ENCODE data around the gene PTS. TPM values are rescaled to one million over a fixed set of nuclear protein-coding genes. Genes with fewer than 3 reads are reported as not detected.

Gene PTS
- total RNA-seq, 1 donor from 2014 or later: 49.6 TPM

DNA sequence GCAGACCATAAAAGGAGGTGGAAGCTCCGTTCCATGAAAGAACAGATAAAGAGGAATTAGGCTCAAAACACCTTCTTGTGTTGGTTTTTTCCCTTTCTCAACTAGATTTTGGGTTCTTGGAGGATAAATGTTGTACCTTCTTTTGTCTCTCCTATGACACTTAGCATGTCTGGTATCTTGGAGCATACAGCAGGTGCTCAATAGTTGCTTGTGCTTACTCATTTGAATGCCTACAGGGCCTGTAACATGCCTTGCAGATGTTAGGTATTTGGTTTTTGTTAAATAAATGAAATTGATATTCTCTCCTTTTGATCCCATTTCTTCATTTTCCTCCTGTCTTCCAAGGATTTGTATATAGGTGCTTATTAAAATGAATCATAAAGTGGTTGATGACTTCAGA lies 50.8 kb downstream of the PTS start:
- DNase-seq (ENCODE audit: low spot score, unreplicated experiment): no peak
- Mint-ChIP-seq H3K36me3 (ENCODE audit: insufficient read depth) (no peaks in the 10 kb centered on the region), H3K4me3 (ENCODE audit: low read depth) (no peak overlapping the region), H3K27me3 (peaks cover 5% of the 10 kb centered on the region), H3K9me3 (ENCODE audit: low read depth) (no peaks in the 10 kb centered on the region), H3K4me1 (ENCODE audit: low read depth) (peaks cover 3% of the 10 kb centered on the region), H3K27ac (no peak overlapping the region)
- TF ChIP-seq CTCF (IDR thresholded peaks at IDR 0.05; ENCODE audit: unreplicated experiment): no peak

DNA sequence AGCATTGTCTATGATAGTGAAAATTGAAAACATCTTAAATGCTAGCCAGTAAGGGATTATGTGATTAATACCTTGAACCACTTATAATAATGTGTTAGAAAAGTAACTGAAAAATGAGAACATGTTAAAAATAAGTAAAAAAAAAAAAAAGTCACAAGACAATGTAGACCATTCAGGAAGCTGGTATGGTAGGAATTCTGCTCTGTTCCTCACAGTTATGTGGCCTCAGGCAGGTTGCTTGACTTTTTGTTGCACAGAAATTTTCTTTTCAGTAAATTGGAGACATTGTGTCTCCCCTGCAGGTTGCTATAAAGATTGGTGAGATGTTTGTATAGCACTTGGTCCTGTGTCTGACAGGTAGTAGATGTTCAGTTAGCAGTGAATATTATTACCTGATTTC lies 51.7 kb downstream of the PTS start:
- H3K36me3 Mint-ChIP-seq (ENCODE audit: insufficient read depth): no peaks in the 10 kb centered on the region
- peaks cover 7% of the 10 kb centered on the region for H3K27me3 Mint-ChIP-seq
- peaks cover 3% of the 10 kb centered on the region for H3K4me1 Mint-ChIP-seq (ENCODE audit: low read depth)
- no peak for TF ChIP-seq CTCF (IDR thresholded peaks at IDR 0.05; ENCODE audit: unreplicated experiment)
- no peak overlapping the region for H3K4me3 Mint-ChIP-seq (ENCODE audit: low read depth)
- H3K9me3 Mint-ChIP-seq (ENCODE audit: low read depth): no peaks in the 10 kb centered on the region
- no peak overlapping the region for H3K27ac Mint-ChIP-seq
- DNase-seq (ENCODE audit: low spot score, unreplicated experiment): no peak

DNA sequence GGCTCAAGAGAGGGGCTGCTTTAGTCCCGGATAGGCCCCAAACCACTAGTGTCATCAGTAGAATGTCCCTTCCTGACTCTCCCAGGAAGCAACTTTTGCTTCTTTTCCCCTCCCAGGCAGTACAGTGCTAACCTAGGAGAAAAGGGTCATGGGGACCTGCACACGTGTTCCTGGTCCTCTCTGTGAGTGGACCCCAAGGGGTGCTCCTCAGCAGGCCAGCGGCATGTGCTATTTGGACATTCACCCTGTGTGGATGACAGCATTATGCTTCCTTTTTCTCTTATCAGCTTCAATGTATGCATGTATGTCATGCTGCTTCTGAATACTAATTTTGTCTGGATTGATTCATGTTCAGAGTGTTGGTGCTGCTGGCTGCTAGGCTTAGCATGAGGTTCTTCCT lies 52.6 kb downstream of the PTS start:
- Mint-ChIP-seq H3K27me3 (peaks cover 7% of the 10 kb centered on the region), H3K4me3 (ENCODE audit: low read depth) (no peak overlapping the region)
- DNase-seq (ENCODE audit: low spot score, unreplicated experiment): no peak

DNA sequence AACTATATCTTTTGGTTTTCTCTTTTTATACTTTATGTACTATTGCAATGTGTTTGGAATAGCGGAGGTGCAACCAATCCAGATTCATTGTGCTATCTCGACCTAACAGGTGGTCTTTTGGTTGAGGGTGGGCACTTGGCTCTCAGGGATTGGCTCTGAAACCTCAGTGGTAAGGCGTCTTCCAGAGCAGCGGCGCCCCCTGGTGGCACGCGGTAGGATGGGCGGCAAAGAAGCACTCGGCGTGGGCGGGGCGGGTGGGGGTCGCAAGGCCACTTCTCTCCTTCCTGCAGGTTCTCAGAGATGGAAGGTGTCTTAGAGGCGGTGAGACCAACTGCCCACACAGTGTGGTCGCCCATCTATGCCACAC lies 53.7 kb downstream of the PTS start:
- H3K9me3 Mint-ChIP-seq (ENCODE audit: low read depth): no peaks in the 10 kb centered on the region
- DNase-seq (ENCODE audit: low spot score, unreplicated experiment): peak; percentile 65
- no peak overlapping the region for H3K27ac Mint-ChIP-seq
- H3K27me3 Mint-ChIP-seq: peaks cover 7% of the 10 kb centered on the region
- peak overlapping the region; percentile 71 for H3K4me3 Mint-ChIP-seq (ENCODE audit: low read depth)
- no peaks in the 10 kb centered on the region for H3K36me3 Mint-ChIP-seq (ENCODE audit: insufficient read depth)
- peaks cover 3% of the 10 kb centered on the region for H3K4me1 Mint-ChIP-seq (ENCODE audit: low read depth)
- peak; percentile 78 for TF ChIP-seq CTCF (IDR thresholded peaks at IDR 0.05; ENCODE audit: unreplicated experiment)

More for the DNA sequence above, 52.6 kb downstream of the PTS start:
- Mint-ChIP-seq H3K9me3 (ENCODE audit: low read depth) (no peaks in the 10 kb centered on the region), H3K4me1 (ENCODE audit: low read depth) (peaks cover 3% of the 10 kb centered on the region), H3K27ac (no peak overlapping the region), H3K36me3 (ENCODE audit: insufficient read depth) (no peaks in the 10 kb centered on the region)
- no peak for TF ChIP-seq CTCF (IDR thresholded peaks at IDR 0.05; ENCODE audit: unreplicated experiment)

- Mint-ChIP-seq H3K4me1 (ENCODE audit: low read depth) (peaks cover 3% of the 10 kb centered on the region), H3K27ac (no peak overlapping the region), H3K36me3 (ENCODE audit: insufficient read depth) (no peaks in the 10 kb centered on the region), H3K4me3 (ENCODE audit: low read depth) (peak overlapping the region; percentile 71), H3K27me3 (peaks cover 11% of the 10 kb centered on the region), H3K9me3 (ENCODE audit: low read depth) (no peaks in the 10 kb centered on the region)
- DNase-seq (ENCODE audit: low spot score, unreplicated experiment): peak; percentile 43
- TF ChIP-seq CTCF (IDR thresholded peaks at IDR 0.05; ENCODE audit: unreplicated experiment): peak; percentile 75
These were observed 54.3 kb downstream of the PTS start for GRCh38 chr11:112280268-112281126.

All from progenitor cell of endocrine pancreas (in vitro differentiated cells).